HCT116 (cell line): ENCODE data around the gene GDF2. TPM values are rescaled to one million over a fixed set of nuclear protein-coding genes. Genes with fewer than 3 reads are reported as not detected.

Experiments
- ATAC-seq: fragments of 200-7000 bp; cut with Tn5 transposase; 2 replicates; pipeline ENCODE4 v1.9.1; 2020; ENCODE audit warnings: mild to moderate bottlenecking, moderate library complexity
- BruUV-seq: library from RNA; stranded (reverse); fragments of 400-500 nt; replicated peaks from 2 replicates; lab custom pipeline; 2021; lab: Mats Ljungman, UMichigan
- CTCF ChIA-PET: fragments of 300-600 bp; sonication (Branson Sonifier 250); formaldehyde crosslinking; loops from one replicate; lab custom pipeline; 2021; ENCODE audit warnings: antibody characterized with exemption; lab: Charles Lee
- POLR2A ChIA-PET: fragments of 300-600, 350-600 bp; sonication (Branson Sonifier 250); formaldehyde crosslinking; loops from one replicate; lab custom pipeline; 2021; ENCODE audit warnings: antibody characterized with exemption; lab: Charles Lee
- RAD21 ChIA-PET, 2 experiments: fragments of 300-600 bp; sonication (Branson Sonifier 250); formaldehyde crosslinking; loops; one replicate each; lab custom pipeline; 2023; ENCODE audit warnings: low total read pairs in 2 of 2; ENCODE audit not compliant: uncharacterized antibody in 2 of 2, unreplicated experiment in 2 of 2, low non-redundant PET in 1 of 2; lab: Charles Lee
- DNase-seq: peaks from one replicate; pipeline ENCODE4 v3.0.0-alpha.2; 2010; ENCODE audit warnings: low read depth, low spot score
- H2AFZ ChIP-seq: fragments of 200-600 bp; shearing (Covaris generic), sonication (generic); 2 replicates; pipeline ENCODE4 v1.6.1; 2017; ENCODE audit warnings: low read depth, mixed run types, mixed read lengths, antibody characterized with exemption, low read length; ENCODE audit not compliant: poor library complexity, severe bottlenecking
- H3K27ac ChIP-seq: 2 replicates; pipeline ENCODE4 v1.5.1; 2012; ENCODE audit warnings: low read depth, low read length
- H3K27me3 ChIP-seq: fragments of 200-600 bp; sonication (generic); 2 replicates; pipeline ENCODE4 v1.6.1; 2016; ENCODE audit warnings: mixed run types, low read length, mixed read lengths; ENCODE audit not compliant: insufficient read depth
- H3K36me3 ChIP-seq, 2 experiments: fragments of 200-500 bp in 1 of 2; fragments of 200-600 bp in 1 of 2; sonication (Bioruptor generic) in 1 of 2; sonication (generic) in 1 of 2; 2 replicates each; pipeline versions ENCODE4 v1.5.1 to v1.6.1; 2014 to 2016; ENCODE audit warnings: low read length in 2 of 2, inconsistent platforms in 1 of 2, mixed read lengths in 1 of 2, mixed run types in 1 of 2; ENCODE audit not compliant: insufficient read depth in 2 of 2, control insufficient read depth in 1 of 2
- H3K4me1 ChIP-seq, 2 experiments: fragments of 200-600 bp in 1 of 2; sonication (generic) in 1 of 2; 2 replicates each; pipeline versions ENCODE4 v1.5.1 to v1.6.1; 2012 to 2017; ENCODE audit warnings: low read length in 2 of 2, inconsistent platforms in 1 of 2, mild to moderate bottlenecking in 1 of 2, mixed read lengths in 1 of 2, mixed run types in 1 of 2, moderate library complexity in 1 of 2; ENCODE audit not compliant: insufficient read depth in 2 of 2, control insufficient read depth in 1 of 2
- H3K4me2 ChIP-seq: fragments of 200-600 bp; sonication (generic); 2 replicates; pipeline ENCODE4 v1.6.1; 2017; ENCODE audit warnings: mixed run types, low read length, mixed read lengths
- H3K4me3 ChIP-seq, 2 experiments: fragments of 200-600 bp in 1 of 2; sonication (generic) in 1 of 2; replicated peaks in 1 of 2; 2 replicates each; pipeline ENCODE4 v1.5.1; 2011 to 2016; ENCODE audit warnings: low read length in 2 of 2, control low read depth in 1 of 2, low read depth in 1 of 2, mild to moderate bottlenecking in 1 of 2, mixed read lengths in 1 of 2, mixed run types in 1 of 2
- H3K79me2 ChIP-seq: fragments of 200-600 bp; sonication (generic); 2 replicates; pipeline ENCODE4 v1.6.1; 2017; ENCODE audit warnings: mild to moderate bottlenecking, mixed run types, low read length, moderate library complexity, mixed read lengths; ENCODE audit not compliant: insufficient read depth
- H3K9ac ChIP-seq: fragments of 200-600 bp; sonication (generic); 2 replicates; pipeline ENCODE4 v1.6.1; 2016; ENCODE audit warnings: low read length, mixed read lengths
- H3K9me2 ChIP-seq: fragments of 200-600 bp; sonication (generic), shearing (Covaris generic); 2 replicates; pipeline ENCODE4 v1.6.1; 2017; ENCODE audit warnings: mixed run types, mild to moderate bottlenecking, moderate library complexity; ENCODE audit not compliant: insufficient read depth
- H3K9me3 ChIP-seq, 2 experiments: fragments of 200-500 bp in 1 of 2; fragments of 200-600 bp in 1 of 2; sonication (Bioruptor generic) in 1 of 2; sonication (generic) in 1 of 2; 2 replicates each; pipeline ENCODE4 v1.6.1; 2014 to 2017; ENCODE audit warnings: low read length in 2 of 2, mixed read lengths in 2 of 2, inconsistent platforms in 1 of 2, low read depth in 1 of 2, mild to moderate bottlenecking in 1 of 2, mixed run types in 1 of 2, moderate library complexity in 1 of 2; ENCODE audit not compliant: control insufficient read depth in 1 of 2, insufficient read depth in 1 of 2
- H4K20me1 ChIP-seq: fragments of 200-600 bp; sonication (generic), shearing (Covaris generic); 2 replicates; pipeline ENCODE4 v1.6.1; 2017; ENCODE audit warnings: mixed run types, mild to moderate bottlenecking, moderate library complexity; ENCODE audit not compliant: insufficient read depth
- CBX3 ChIP-seq: IDR thresholded peaks from 2 replicates; pipeline ENCODE4 v1.6.1; 2012; ENCODE audit warnings: low read depth
- EGR1 ChIP-seq: IDR thresholded peaks from 2 replicates; pipeline ENCODE4 v1.6.1; 2012; ENCODE audit warnings: low read depth
- ELF1 ChIP-seq: IDR thresholded peaks from 2 replicates; pipeline ENCODE4 v1.6.1; 2012; ENCODE audit warnings: low read depth, borderline replicate concordance
- EZH2 ChIP-seq: fragments of 200-600 bp; sonication (generic); IDR thresholded peaks from 2 replicates; pipeline ENCODE4 v1.6.1; 2017; ENCODE audit warnings: antibody characterized with exemption, mixed run types
- EZH2phosphoT487 ChIP-seq: fragments of 200-600 bp; IDR thresholded peaks from 2 replicates; pipeline ENCODE4 v1.6.1; 2018; ENCODE audit warnings: antibody characterized with exemption, borderline replicate concordance
- FOSL1 ChIP-seq: IDR thresholded peaks from 2 replicates; pipeline ENCODE4 v1.6.1; 2012; ENCODE audit warnings: low read depth
- JUND ChIP-seq: IDR thresholded peaks from 2 replicates; pipeline ENCODE4 v1.6.1; 2012
- MAX ChIP-seq: IDR thresholded peaks from 2 replicates; pipeline ENCODE4 v1.6.1; 2012
- POLR2A ChIP-seq: IDR thresholded peaks from 2 replicates; pipeline ENCODE4 v1.7.0; 2011; ENCODE audit warnings: borderline replicate concordance; ENCODE audit not compliant: insufficient read depth, insufficient read length; ENCODE audit errors: extremely low read depth
- POLR2AphosphoS5 ChIP-seq: IDR thresholded peaks from 2 replicates; pipeline ENCODE4 v1.6.1; 2011; ENCODE audit warnings: mild to moderate bottlenecking, low read depth, low read length, moderate library complexity
- RAD21 ChIP-seq: IDR thresholded peaks from 2 replicates; pipeline ENCODE4 v1.6.1; 2012; ENCODE audit warnings: low read depth, mild to moderate bottlenecking
- SP1 ChIP-seq: IDR thresholded peaks from 2 replicates; pipeline ENCODE4 v1.6.1; 2012; ENCODE audit warnings: low read depth
- SRF ChIP-seq: IDR thresholded peaks from 2 replicates; pipeline ENCODE4 v1.6.1; 2012; ENCODE audit warnings: low read depth
- TCF7L2 ChIP-seq: IDR thresholded peaks from 2 replicates; pipeline ENCODE4 v1.7.0; 2011; ENCODE audit warnings: borderline replicate concordance, inconsistent platforms; ENCODE audit not compliant: insufficient read depth, insufficient read length; ENCODE audit errors: extremely low read depth
- YY1 ChIP-seq: IDR thresholded peaks from 2 replicates; pipeline ENCODE4 v1.6.1; 2011; ENCODE audit warnings: low read length, low read depth, moderate library complexity, mild to moderate bottlenecking; ENCODE audit not compliant: insufficient replicate concordance; ENCODE audit errors: extremely low read depth
- ZBTB33 ChIP-seq: IDR thresholded peaks from 2 replicates; pipeline ENCODE4 v1.6.1; 2011; ENCODE audit warnings: mild to moderate bottlenecking, low read length, moderate library complexity; ENCODE audit not compliant: insufficient replicate concordance; ENCODE audit errors: extremely low read depth
- ZFX ChIP-seq: fragments of 450-650 bp; IDR thresholded peaks from 2 replicates; pipeline ENCODE4 v1.6.1; 2017
- ZNF274 ChIP-seq: fragments of 200-500 bp; sonication (Bioruptor generic); IDR thresholded peaks from 2 replicates; pipeline ENCODE4 v1.6.1; 2014; ENCODE audit warnings: mild to moderate bottlenecking, low read depth, low read length, inconsistent platforms
- intact Hi-C: fragments of 100-400 bp; cut with micrococcal nuclease; formaldehyde crosslinking; loops from 2 replicates; pipeline ENCODE4 v1.10.0; 2022
- total RNA-seq: library from RNA; stranded (reverse); gene quantifications from one replicate; pipeline ENCODE4 v1.2.1, GENCODE V29; 2021; ENCODE audit not compliant: unreplicated experiment
- TF ChIP-seq, protein P1 (sequence below): IDR thresholded peaks from 2 replicates; pipeline ENCODE4 v1.6.1; 2012
- TF ChIP-seq, protein P2 (sequence below), 3 experiments: fragments of 200-600 bp in 1 of 3; sonication (generic) in 1 of 3; IDR thresholded peaks in 2 of 3; conservative IDR thresholded peaks in 1 of 3; 2 replicates each; pipeline ENCODE4 v1.5.1; 2012 to 2017; ENCODE audit warnings: low read depth in 2 of 3, low read length in 2 of 3, antibody characterized with exemption in 1 of 3, borderline replicate concordance in 1 of 3, control low read depth in 1 of 3, mild to moderate bottlenecking in 1 of 3, mixed read lengths in 1 of 3, mixed run types in 1 of 3, moderate library complexity in 1 of 3; ENCODE audit not compliant: insufficient read depth in 1 of 3

The GDF2 gene
- total RNA-seq, 1 experiment from 2014 or later = not detected

DNA sequence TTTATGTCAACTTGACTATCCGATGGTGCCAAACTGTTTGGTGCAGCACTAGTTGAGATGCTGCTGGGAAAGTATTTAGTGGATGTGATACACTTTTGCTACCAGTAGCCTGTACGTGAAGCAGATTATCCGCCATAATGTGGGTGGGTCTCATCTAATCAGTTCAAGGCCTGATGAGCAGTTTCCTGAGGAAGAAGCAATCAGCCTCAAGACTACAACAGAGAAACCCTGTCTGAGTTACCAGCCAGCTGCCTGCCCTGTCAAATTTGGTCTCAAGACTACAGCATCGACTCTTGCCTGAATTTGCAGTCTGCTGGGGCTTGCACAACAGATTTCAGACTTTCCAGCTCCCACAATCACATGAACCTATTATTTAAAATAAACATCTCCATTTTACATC, 15.1 kb downstream of the GDF2 start:
- BruUV-seq = no TSS peak
- TF ChIP-seq EZH2phosphoT487 = no peak
- no peak for TF ChIP-seq FOSL1
- no peak for TF ChIP-seq RAD21
- TF ChIP-seq JUND = no peak
- no peak for TF ChIP-seq EZH2
- TF ChIP-seq TCF7L2 = no peak
- TF ChIP-seq ZFX = no peak
- TF ChIP-seq ELF1 = no peak
- no peak for TF ChIP-seq MAX
- no peak for TF ChIP-seq YY1
- TF ChIP-seq, protein P1, sequence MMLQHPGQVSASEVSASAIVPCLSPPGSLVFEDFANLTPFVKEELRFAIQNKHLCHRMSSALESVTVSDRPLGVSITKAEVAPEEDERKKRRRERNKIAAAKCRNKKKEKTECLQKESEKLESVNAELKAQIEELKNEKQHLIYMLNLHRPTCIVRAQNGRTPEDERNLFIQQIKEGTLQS = no peak
- TF ChIP-seq POLR2AphosphoS5 = no peak
- TF ChIP-seq POLR2A = no peak
- no peak for TF ChIP-seq SP1
- no peak for TF ChIP-seq ZNF274
- TF ChIP-seq EGR1 = no peak
- TF ChIP-seq, protein P2, sequence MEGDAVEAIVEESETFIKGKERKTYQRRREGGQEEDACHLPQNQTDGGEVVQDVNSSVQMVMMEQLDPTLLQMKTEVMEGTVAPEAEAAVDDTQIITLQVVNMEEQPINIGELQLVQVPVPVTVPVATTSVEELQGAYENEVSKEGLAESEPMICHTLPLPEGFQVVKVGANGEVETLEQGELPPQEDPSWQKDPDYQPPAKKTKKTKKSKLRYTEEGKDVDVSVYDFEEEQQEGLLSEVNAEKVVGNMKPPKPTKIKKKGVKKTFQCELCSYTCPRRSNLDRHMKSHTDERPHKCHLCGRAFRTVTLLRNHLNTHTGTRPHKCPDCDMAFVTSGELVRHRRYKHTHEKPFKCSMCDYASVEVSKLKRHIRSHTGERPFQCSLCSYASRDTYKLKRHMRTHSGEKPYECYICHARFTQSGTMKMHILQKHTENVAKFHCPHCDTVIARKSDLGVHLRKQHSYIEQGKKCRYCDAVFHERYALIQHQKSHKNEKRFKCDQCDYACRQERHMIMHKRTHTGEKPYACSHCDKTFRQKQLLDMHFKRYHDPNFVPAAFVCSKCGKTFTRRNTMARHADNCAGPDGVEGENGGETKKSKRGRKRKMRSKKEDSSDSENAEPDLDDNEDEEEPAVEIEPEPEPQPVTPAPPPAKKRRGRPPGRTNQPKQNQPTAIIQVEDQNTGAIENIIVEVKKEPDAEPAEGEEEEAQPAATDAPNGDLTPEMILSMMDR (IDR thresholded peaks at IDR 0.05 in 2 of 3, conservative IDR thresholded peaks at IDR 0.05 in 1 of 3; ENCODE audit: borderline replicate concordance in 1 of 3, insufficient read depth in 1 of 3, low read depth in 2 of 3, low read length in 2 of 3) = no peak
- no peak for TF ChIP-seq SRF
- TF ChIP-seq CBX3 = no peak
- TF ChIP-seq ZBTB33 = no peak
- TF ChIP-seq, all 23 proteins: peak for 0
- no peaks in the 10 kb centered on the region for H3K9me3 ChIP-seq
- H3K27me3 ChIP-seq = 0 out of 2 replicates have a peak, but pooled peaks cover 9% of the 10 kb centered on the region
- no peak overlapping the region for H2AFZ ChIP-seq
- H3K36me3 ChIP-seq = no peaks in the 10 kb centered on the region
- DNase-seq (no peak), ATAC-seq (no peak)
- no peak overlapping the region for H3K4me2 ChIP-seq
- H3K79me2 ChIP-seq = no peaks in the 10 kb centered on the region
- H3K9me2 ChIP-seq = no peaks in the 10 kb centered on the region
- intact Hi-C loops = no loop called here
- H3K9ac ChIP-seq = no peak overlapping the region
- POLR2A ChIA-PET = no interaction called here
- H3K4me1 ChIP-seq = peaks cover 0 to under 1% of the 10 kb centered on the region in 2 experiments; a peak in 1 of 4 replicates
- H3K4me3 ChIP-seq = no peak overlapping the region
- H4K20me1 ChIP-seq = no peaks in the 10 kb centered on the region
- RAD21 ChIA-PET = no interaction called here
- CTCF ChIA-PET = interaction anchor here (0.8 kb wide), 1 partner anchor 313 kb away, joined by 4 read pairs; no protein-coding TSS in a partner anchor
- no peak overlapping the region for H3K27ac ChIP-seq
